ENCODE results near the gene SFRP5.

SFRP5 gene

GRCh38 chr10:97721871-97722780 lies 49.7 kb downstream of the SFRP5 start:
- TF ChIP-seq, protein P1, sequence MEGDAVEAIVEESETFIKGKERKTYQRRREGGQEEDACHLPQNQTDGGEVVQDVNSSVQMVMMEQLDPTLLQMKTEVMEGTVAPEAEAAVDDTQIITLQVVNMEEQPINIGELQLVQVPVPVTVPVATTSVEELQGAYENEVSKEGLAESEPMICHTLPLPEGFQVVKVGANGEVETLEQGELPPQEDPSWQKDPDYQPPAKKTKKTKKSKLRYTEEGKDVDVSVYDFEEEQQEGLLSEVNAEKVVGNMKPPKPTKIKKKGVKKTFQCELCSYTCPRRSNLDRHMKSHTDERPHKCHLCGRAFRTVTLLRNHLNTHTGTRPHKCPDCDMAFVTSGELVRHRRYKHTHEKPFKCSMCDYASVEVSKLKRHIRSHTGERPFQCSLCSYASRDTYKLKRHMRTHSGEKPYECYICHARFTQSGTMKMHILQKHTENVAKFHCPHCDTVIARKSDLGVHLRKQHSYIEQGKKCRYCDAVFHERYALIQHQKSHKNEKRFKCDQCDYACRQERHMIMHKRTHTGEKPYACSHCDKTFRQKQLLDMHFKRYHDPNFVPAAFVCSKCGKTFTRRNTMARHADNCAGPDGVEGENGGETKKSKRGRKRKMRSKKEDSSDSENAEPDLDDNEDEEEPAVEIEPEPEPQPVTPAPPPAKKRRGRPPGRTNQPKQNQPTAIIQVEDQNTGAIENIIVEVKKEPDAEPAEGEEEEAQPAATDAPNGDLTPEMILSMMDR (IDR thresholded peaks at IDR 0.05; ENCODE audit: low read depth, low read length, missing control alignments), result no peak
- no peak for DNase-seq (ENCODE audit: extremely low read depth, low read depth)
- H3K4me3 ChIP-seq (replicated peaks; ENCODE audit: low read depth, low read length), result no peak overlapping the region

DNA sequence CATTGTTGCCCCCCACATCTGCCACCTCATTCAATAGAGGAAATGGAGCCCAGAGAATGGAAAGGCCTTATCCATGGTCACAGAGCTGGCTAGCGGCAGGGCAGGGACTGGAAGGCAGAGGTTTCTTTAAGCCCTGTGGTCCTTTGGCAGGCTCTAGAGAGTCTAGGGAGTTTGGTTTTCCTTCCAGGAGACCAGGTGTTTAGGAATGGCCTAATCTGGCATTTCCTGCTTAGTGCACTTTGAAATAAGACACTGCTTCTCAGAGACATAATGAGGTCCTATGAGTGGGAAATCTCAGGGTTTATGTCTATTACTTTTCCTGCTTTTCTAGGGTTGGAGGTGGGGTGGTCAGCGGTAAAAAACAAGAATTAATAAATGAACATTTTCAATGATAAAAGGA lies 52.2 kb downstream of the SFRP5 start:
- TF ChIP-seq, protein P1 (IDR thresholded peaks at IDR 0.05; ENCODE audit: low read depth, low read length, missing control alignments), result no peak
- DNase-seq (ENCODE audit: extremely low read depth, low read depth), result no peak
- no peak overlapping the region for H3K4me3 ChIP-seq (replicated peaks; ENCODE audit: low read depth, low read length)

GRCh38 chr10:97718659-97719142 lies 53.1 kb downstream of the SFRP5 start:
- no peak for DNase-seq (ENCODE audit: extremely low read depth, low read depth)
- no peak overlapping the region for H3K4me3 ChIP-seq (replicated peaks; ENCODE audit: low read depth, low read length)
- TF ChIP-seq, protein P1 (IDR thresholded peaks at IDR 0.05; ENCODE audit: low read depth, low read length, missing control alignments), result no peak

DNA sequence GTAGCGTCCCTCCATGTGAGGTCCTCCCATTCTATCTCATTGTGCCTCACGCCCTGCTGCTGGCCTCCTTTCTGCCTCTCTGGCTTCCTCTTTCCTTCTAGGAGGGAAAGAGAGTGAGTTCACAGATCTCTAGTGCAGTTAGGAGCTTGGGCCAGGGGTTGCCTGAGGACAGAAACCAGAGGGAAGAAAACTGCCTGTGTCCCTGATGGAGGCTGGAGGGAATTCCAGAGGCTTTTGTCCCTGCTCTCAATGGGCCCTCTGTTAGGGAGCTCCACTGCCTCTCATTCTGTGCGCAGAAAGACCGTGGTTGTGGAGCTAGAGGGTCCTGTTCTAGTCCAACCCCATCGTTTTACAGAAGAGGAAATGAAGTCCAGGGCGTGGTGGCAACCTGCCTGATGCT lies 53.6 kb downstream of the SFRP5 start:
- DNase-seq (ENCODE audit: extremely low read depth, low read depth), result no peak
- H3K4me3 ChIP-seq (replicated peaks; ENCODE audit: low read depth, low read length), result no peak overlapping the region
- TF ChIP-seq, protein P1 (IDR thresholded peaks at IDR 0.05; ENCODE audit: low read depth, low read length, missing control alignments), result no peak

GRCh38 chr10:97717627-97718026 lies 54.2 kb downstream of the SFRP5 start:
- no peak for DNase-seq (ENCODE audit: extremely low read depth, low read depth)
- no peak overlapping the region for H3K4me3 ChIP-seq (replicated peaks; ENCODE audit: low read depth, low read length)
- TF ChIP-seq, protein P1 (IDR thresholded peaks at IDR 0.05; ENCODE audit: low read depth, low read length, missing control alignments), result no peak
